Spleen (tissue), 7 donors: ENCODE measurements around the gene VPS4B.

Source experiments
- CTCF ChIP-seq, 11 experiments: fragments of 200-600 bp in 7 of 11; fragments of 450-650 bp in 4 of 11; sonication (generic) in 4 of 11; IDR thresholded peaks in 8 of 11; conservative IDR thresholded peaks in 3 of 11; 1 replicate in 7 of 11; 2 replicates in 4 of 11; pipeline versions ENCODE4 v1.4.0 to v1.8.0; 2016 to 2021; ENCODE audit warnings: antibody characterized with exemption in 11 of 11, inconsistent platforms in 4 of 11, mild to moderate bottlenecking in 1 of 11
- POLR2A ChIP-seq, 3 donors: fragments of 450-650 bp; IDR thresholded peaks; one replicate each; pipeline ENCODE4 v1.5.1; 2017; ENCODE audit warnings: antibody characterized with exemption in 3 of 3, mild to moderate bottlenecking in 1 of 3
- POLR2AphosphoS5 ChIP-seq, 3 donors: sonication (generic); formaldehyde crosslinking; IDR thresholded peaks; one replicate each; pipeline ENCODE4 v1.5.1; 2017; ENCODE audit warnings: antibody characterized with exemption in 3 of 3
- donor health status: DM: no; HTN: no; CAD: no; lungs with moderate emphysema.
- donor health status: DM: no; HTN: no; CAD: no.
- donor health status: DM: no; HTN: no; CAD: no.

- no peak for TF ChIP-seq POLR2AphosphoS5 (IDR thresholded peaks at IDR 0.05)
- TF ChIP-seq CTCF (IDR thresholded peaks at IDR 0.05 in 8 of 11, conservative IDR thresholded peaks at IDR 0.05 in 3 of 11), result no peak
- no peak for TF ChIP-seq POLR2A (IDR thresholded peaks at IDR 0.05)
Measured at GRCh38 chr18:63346031-63346430, 76.2 kb downstream of the VPS4B start.
